Smooth muscle cell (in vitro differentiated cells): ENCODE measurements around the gene ERVH48-1. TPM values are rescaled to one million over a fixed set of nuclear protein-coding genes. Genes with fewer than 3 reads are reported as not detected.

Source experiments
- DNase-seq: peaks from one replicate; lab custom pipeline; 2025; ENCODE audit not compliant: unreplicated experiment; lab: John Stamatoyannopoulos, UW
- H2AFZ ChIP-seq: fragments of 200-600 bp; sonication (generic); 2 replicates; pipeline ENCODE4 v1.6.0; 2016; ENCODE audit warnings: antibody characterized with exemption, low read depth, mild to moderate bottlenecking
- H3F3A ChIP-seq: fragments of 200-600 bp; sonication (generic); 2 replicates; pipeline ENCODE4 v1.6.0; 2017; ENCODE audit warnings: antibody characterized with exemption, low read depth
- H3K27ac ChIP-seq: fragments of 200-600 bp; sonication (generic); 2 replicates; pipeline ENCODE4 v1.5.1; 2016; ENCODE audit warnings: low read depth, mild to moderate bottlenecking
- H3K27me3 ChIP-seq: fragments of 200-600 bp; sonication (generic); 2 replicates; pipeline ENCODE4 v1.6.1; 2016; ENCODE audit warnings: low read depth, mild to moderate bottlenecking
- H3K36me3 ChIP-seq: fragments of 200-600 bp; sonication (generic); 2 replicates; pipeline ENCODE4 v1.5.1; 2016; ENCODE audit warnings: low read depth
- H3K4me1 ChIP-seq: fragments of 200-600 bp; sonication (generic); 2 replicates; pipeline ENCODE4 v1.5.1; 2016; ENCODE audit warnings: low read depth
- H3K4me2 ChIP-seq: fragments of 200-600 bp; sonication (generic); 2 replicates; pipeline ENCODE4 v1.6.0; 2016; ENCODE audit warnings: mild to moderate bottlenecking
- H3K4me3 ChIP-seq: fragments of 200-600 bp; sonication (generic); 2 replicates; pipeline ENCODE4 v1.5.1; 2016; ENCODE audit warnings: mild to moderate bottlenecking
- H3K79me2 ChIP-seq: fragments of 200-600 bp; sonication (generic); 2 replicates; pipeline ENCODE4 v1.6.0; 2016; ENCODE audit warnings: low read depth, mild to moderate bottlenecking
- H3K9ac ChIP-seq: fragments of 200-600 bp; sonication (generic); 2 replicates; pipeline ENCODE4 v1.6.0; 2016; ENCODE audit warnings: low read depth
- H3K9me3 ChIP-seq: fragments of 200-600 bp; sonication (generic); replicated peaks from 2 replicates; pipeline ENCODE4 v1.5.1; 2016; ENCODE audit warnings: low read depth
- H4K20me1 ChIP-seq: fragments of 200-600 bp; sonication (generic); 2 replicates; pipeline ENCODE4 v1.6.0; 2016; ENCODE audit warnings: low read depth
- CTCF ChIP-seq: fragments of 200-600 bp; sonication (generic); IDR thresholded peaks from 2 replicates; pipeline ENCODE4 v1.5.1; 2017; ENCODE audit warnings: borderline replicate concordance, mild to moderate bottlenecking, antibody characterized with exemption; ENCODE audit not compliant: insufficient read depth, poor library complexity, severe bottlenecking
- WGBS: methylation state at CpG from one replicate; pipeline ENCODE4 v1.1.7; 2016; ENCODE audit warnings: low lambda C conversion rate; 5-methylcytosine and 5-hydroxymethylcytosine counted together
- polyA plus RNA-seq: library from polyadenylated mRNA; unstranded; fragments of >200 nt; fragmentation: Nextera tagmentation; extraction: Ambion mirVana; gene quantifications from 2 replicates; pipeline ENCODE4 v1.2.1, GENCODE V29; 2016
- total RNA-seq: library from RNA; depleted of rRNA; stranded (reverse); fragments of >200 nt; gene quantifications from 2 replicates; pipeline ENCODE4 v1.2.3, GENCODE V29; 2014

Gene ERVH48-1
- total and polyA plus RNA-seq, 2 experiments from 2014 or later: 6.8 to 7.6 TPM

DNA sequence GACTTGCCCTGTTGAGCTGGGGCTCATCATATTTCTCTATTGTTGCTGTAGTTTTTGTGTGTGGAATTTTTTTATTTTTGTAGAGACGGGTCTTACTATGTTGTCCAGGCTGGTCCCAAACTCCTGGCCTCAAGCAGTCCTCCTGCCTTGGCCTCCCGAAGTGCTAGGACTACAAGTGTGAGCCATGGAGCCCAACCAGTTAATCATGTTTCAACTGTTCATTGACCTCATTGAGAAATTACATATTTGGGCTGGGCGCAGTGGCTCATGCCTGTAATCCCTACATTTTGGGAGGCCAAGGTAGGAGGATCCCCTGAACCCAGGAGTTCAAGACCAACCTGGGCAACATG, 39.8 kb upstream of the ERVH48-1 start:
- no peaks in the 10 kb centered on the region for H3F3A ChIP-seq
- no peak for TF ChIP-seq CTCF
- no peaks in the 10 kb centered on the region for H3K36me3 ChIP-seq
- no peak overlapping the region for H3K27ac ChIP-seq
- H3K9ac ChIP-seq: no peak overlapping the region
- no peak overlapping the region for H3K4me2 ChIP-seq
- H3K27me3 ChIP-seq: no peaks in the 10 kb centered on the region
- H2AFZ ChIP-seq: no peak overlapping the region
- H3K4me1 ChIP-seq: no peaks in the 10 kb centered on the region
- no peak for DNase-seq
- no peaks in the 10 kb centered on the region for H4K20me1 ChIP-seq
- 64% methylated on average over 3 of the region's 3 CpGs for WGBS
- no peaks in the 10 kb centered on the region for H3K79me2 ChIP-seq
- no peaks in the 10 kb centered on the region for H3K9me3 ChIP-seq
- no peak overlapping the region for H3K4me3 ChIP-seq

DNA sequence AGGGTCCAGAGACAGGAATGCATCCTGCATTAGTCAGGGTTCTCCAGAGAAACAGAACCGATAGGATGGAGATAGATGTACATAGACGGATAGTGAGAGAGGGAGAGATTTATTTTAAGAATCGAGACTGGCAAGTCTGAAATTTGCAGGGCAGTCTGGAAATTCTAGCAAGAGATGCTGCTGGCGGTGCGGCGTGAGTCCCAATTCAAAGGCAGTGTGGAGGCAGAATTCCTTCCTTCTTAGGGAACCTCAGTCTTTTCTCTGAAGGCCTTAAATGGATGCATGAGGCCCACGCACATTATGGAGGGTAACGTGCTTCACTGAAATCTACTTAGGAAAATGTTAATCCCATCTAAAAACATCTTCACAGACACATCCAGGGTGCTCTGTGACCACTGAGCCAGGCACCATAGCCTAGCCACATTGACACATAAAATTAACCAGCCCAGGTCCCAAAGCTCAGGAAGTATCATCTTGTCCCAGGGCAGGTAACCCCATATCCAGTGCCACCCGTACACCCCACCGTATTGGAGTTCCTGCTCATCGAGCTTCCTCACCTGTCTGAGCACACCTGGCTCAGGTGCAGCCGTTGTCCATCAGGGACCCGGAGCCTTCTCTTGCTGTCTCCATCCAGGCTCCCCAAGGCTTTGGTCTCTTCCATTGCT, 39.2 kb upstream of the ERVH48-1 start:
- no peaks in the 10 kb centered on the region for H3K27me3 ChIP-seq
- 91% methylated on average over 13 of the region's 13 CpGs for WGBS
- H3K9ac ChIP-seq: no peak overlapping the region
- TF ChIP-seq CTCF: no peak
- no peaks in the 10 kb centered on the region for H4K20me1 ChIP-seq
- DNase-seq: no peak
- no peaks in the 10 kb centered on the region for H3K4me1 ChIP-seq
- no peak overlapping the region for H3K27ac ChIP-seq
- no peaks in the 10 kb centered on the region for H3K36me3 ChIP-seq
- no peak overlapping the region for H3K4me2 ChIP-seq
- no peaks in the 10 kb centered on the region for H3K9me3 ChIP-seq
- no peak overlapping the region for H2AFZ ChIP-seq
- no peaks in the 10 kb centered on the region for H3F3A ChIP-seq
- H3K79me2 ChIP-seq: no peaks in the 10 kb centered on the region
- no peak overlapping the region for H3K4me3 ChIP-seq

DNA sequence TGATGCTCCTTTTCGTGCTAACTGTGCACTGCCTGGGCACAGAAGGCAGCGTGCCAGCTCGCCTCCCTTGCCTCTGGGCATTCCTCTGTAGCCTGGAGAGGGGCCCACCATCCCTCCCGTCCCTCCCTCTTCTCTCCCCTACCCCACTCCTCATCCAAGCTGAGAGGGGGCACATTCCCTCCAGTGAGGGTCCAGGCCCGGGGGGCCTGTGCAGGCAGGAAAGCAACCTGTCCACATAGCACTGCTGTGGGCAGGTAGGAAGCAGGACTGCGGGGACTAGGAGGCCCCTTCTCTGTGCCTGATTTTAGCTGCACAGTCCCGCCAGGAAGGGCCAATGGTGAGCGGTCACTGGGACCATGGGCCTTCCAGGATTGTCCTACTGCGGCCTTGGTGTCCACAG, 38.7 kb upstream of the ERVH48-1 start:
- no peak overlapping the region for H3K27ac ChIP-seq
- no peak overlapping the region for H3K9ac ChIP-seq
- no peaks in the 10 kb centered on the region for H3K27me3 ChIP-seq
- H3K4me2 ChIP-seq: no peak overlapping the region
- H3K9me3 ChIP-seq: no peaks in the 10 kb centered on the region
- WGBS: 95% methylated on average over 9 of the region's 9 CpGs
- H3K4me1 ChIP-seq: no peaks in the 10 kb centered on the region
- no peaks in the 10 kb centered on the region for H3F3A ChIP-seq
- H3K79me2 ChIP-seq: no peaks in the 10 kb centered on the region
- H4K20me1 ChIP-seq: no peaks in the 10 kb centered on the region
- TF ChIP-seq CTCF: no peak
- no peak overlapping the region for H2AFZ ChIP-seq
- no peaks in the 10 kb centered on the region for H3K36me3 ChIP-seq
- DNase-seq: no peak
- no peak overlapping the region for H3K4me3 ChIP-seq

GRCh38 chr21:42962380-42963007, 37.1 kb upstream of the ERVH48-1 start:
- no peak for TF ChIP-seq CTCF
- Histone ChIP-seq H4K20me1 (no peaks in the 10 kb centered on the region), H3K27ac (no peak overlapping the region), H2AFZ (no peak overlapping the region), H3K4me3 (no peak overlapping the region), H3K4me1 (no peaks in the 10 kb centered on the region), H3F3A (no peaks in the 10 kb centered on the region), H3K79me2 (no peaks in the 10 kb centered on the region), H3K27me3 (no peaks in the 10 kb centered on the region), H3K4me2 (no peak overlapping the region), H3K9ac (no peak overlapping the region), H3K36me3 (no peaks in the 10 kb centered on the region), H3K9me3 (no peaks in the 10 kb centered on the region)
- DNase-seq: no peak
- 42% methylated on average over 3 of the region's 6 CpGs for WGBS
